EH (cell line): Measurements from ENCODE around the gene FMO5.
"Not testable (repeated sequence)": the region's sequence is repeated elsewhere in the genome, so short reads cannot be mapped to it uniquely, and the experiment has no call there.

Experiments
- DNase-seq: peaks from one replicate; pipeline ENCODE4 v3.0.0-alpha.2; 2015; ENCODE audit warnings: low read depth

FMO5 gene

GRCh38 chr1:147204080-147204479, 21.1 kb downstream of the FMO5 start:
- DNase-seq: no peak

GRCh38 chr1:147202576-147202975, 22.6 kb downstream of the FMO5 start:
- DNase-seq: no peak

GRCh38 chr1:147201786-147202185, 23.4 kb downstream of the FMO5 start:
- no peak for DNase-seq

GRCh38 chr1:147201276-147201675, 23.9 kb downstream of the FMO5 start:
- DNase-seq: no peak

GRCh38 chr1:147197324-147197723, 27.8 kb downstream of the FMO5 start:
- not testable (repeated sequence) for DNase-seq

GRCh38 chr1:147189514-147189913, 35.6 kb downstream of the FMO5 start:
- DNase-seq: no peak

- no peak for DNase-seq
Observed at GRCh38 chr1:147185432-147185831, 39.7 kb downstream of the FMO5 start.

GRCh38 chr1:147177611-147178380, 47.3 kb downstream of the FMO5 start:
- DNase-seq: peak; percentile 71

- peak; percentile 96 for DNase-seq
Observed at GRCh38 chr1:147172168-147173016, 52.7 kb downstream of the FMO5 start, which contains the start of gene PRKAB2. PRKAB2 (minus strand) TSS chr1:147172470; CDS start chr1:147172144, 326 bp downstream.

GRCh38 chr1:147171399-147172167, 53.6 kb downstream of the FMO5 start:
- peak; percentile 32 for DNase-seq

GRCh38 chr1:147169840-147170674, 55.1 kb downstream of the FMO5 start:
- DNase-seq: no peak

GRCh38 chr1:147169171-147169570, 56.0 kb downstream of the FMO5 start:
- peak; percentile 52 for DNase-seq

- DNase-seq: peak; percentile 51
Observed at GRCh38 chr1:147168626-147169058, 56.5 kb downstream of the FMO5 start.

- peak; percentile 96 for DNase-seq
Observed at GRCh38 chr1:147167365-147167764, 57.8 kb downstream of the FMO5 start.

GRCh38 chr1:147163019-147163418, 62.1 kb downstream of the FMO5 start:
- DNase-seq: no peak

- DNase-seq: no peak
Observed at GRCh38 chr1:147162093-147162492, 63.0 kb downstream of the FMO5 start.

GRCh38 chr1:147157116-147157515, 68.0 kb downstream of the FMO5 start:
- DNase-seq: not testable (repeated sequence)

GRCh38 chr1:147156642-147157041, 68.5 kb downstream of the FMO5 start:
- DNase-seq: no peak

- DNase-seq: no peak
Observed at GRCh38 chr1:147152772-147153171, 72.4 kb downstream of the FMO5 start.

GRCh38 chr1:147151244-147151643, 73.9 kb downstream of the FMO5 start:
- DNase-seq: no peak

- DNase-seq: no peak
Observed at GRCh38 chr1:147142886-147143285, 82.3 kb downstream of the FMO5 start.
